ENCODE measurements around the gene CCDC85A.

CCDC85A gene

GRCh38 chr2:56185101-56185581 lies 1.4 kb downstream of the CCDC85A start:
- TF ChIP-seq ZFP3 (CRISPR knock-in tag; IDR thresholded peaks at IDR 0.05), result peak; percentile 97
- TF ChIP-seq, protein P1, sequence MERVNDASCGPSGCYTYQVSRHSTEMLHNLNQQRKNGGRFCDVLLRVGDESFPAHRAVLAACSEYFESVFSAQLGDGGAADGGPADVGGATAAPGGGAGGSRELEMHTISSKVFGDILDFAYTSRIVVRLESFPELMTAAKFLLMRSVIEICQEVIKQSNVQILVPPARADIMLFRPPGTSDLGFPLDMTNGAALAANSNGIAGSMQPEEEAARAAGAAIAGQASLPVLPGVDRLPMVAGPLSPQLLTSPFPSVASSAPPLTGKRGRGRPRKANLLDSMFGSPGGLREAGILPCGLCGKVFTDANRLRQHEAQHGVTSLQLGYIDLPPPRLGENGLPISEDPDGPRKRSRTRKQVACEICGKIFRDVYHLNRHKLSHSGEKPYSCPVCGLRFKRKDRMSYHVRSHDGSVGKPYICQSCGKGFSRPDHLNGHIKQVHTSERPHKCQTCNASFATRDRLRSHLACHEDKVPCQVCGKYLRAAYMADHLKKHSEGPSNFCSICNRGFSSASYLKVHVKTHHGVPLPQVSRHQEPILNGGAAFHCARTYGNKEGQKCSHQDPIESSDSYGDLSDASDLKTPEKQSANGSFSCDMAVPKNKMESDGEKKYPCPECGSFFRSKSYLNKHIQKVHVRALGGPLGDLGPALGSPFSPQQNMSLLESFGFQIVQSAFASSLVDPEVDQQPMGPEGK (CRISPR knock-in tag; IDR thresholded peaks at IDR 0.05; ENCODE audit: borderline replicate concordance), result no peak
- peak; percentile 42 for ATAC-seq

- peak; percentile 52 for ATAC-seq
- TF ChIP-seq ZFP3 (CRISPR knock-in tag; IDR thresholded peaks at IDR 0.05) (peak; percentile 47; the same call in 1 of the 2 replicates), POU6F1 (CRISPR knock-in tag; IDR thresholded peaks at IDR 0.05; ENCODE audit: borderline replicate concordance, low read depth) (no peak)
Measured at GRCh38 chr2:56185582-56186046, 1.8 kb downstream of the CCDC85A start.

DNA sequence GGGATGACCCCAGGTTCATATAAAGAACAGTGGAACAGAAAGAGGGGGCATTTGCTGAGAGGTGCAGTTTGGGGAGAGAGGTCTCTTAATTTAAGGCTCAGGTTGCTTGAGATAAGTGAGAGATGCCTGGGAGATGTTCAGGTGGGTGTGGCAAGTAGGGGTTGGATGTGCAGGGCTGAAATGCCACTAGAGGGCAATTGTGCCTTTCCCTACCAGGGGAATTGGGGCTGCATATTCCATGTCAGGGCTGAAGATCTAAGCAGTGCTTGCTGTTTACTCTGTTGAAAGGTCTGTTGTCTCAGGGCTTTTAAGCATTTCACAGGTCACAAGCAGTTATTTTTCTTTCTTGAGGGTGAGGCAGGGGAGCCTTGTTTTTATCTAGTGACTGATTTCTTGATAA lies 7.8 kb downstream of the CCDC85A start:
- ATAC-seq, result peak; percentile 82
- TF ChIP-seq ZNF565 (CRISPR knock-in tag; conservative IDR thresholded peaks at IDR 0.05; ENCODE audit: low read depth) (no peak), ARNTL (CRISPR knock-in tag; IDR thresholded peaks at IDR 0.05; ENCODE audit: borderline replicate concordance, low read depth) (no peak), RARB (CRISPR knock-in tag; IDR thresholded peaks at IDR 0.05) (no peak), TSHZ2 (CRISPR knock-in tag; IDR thresholded peaks at IDR 0.05) (no peak), ZFP3 (CRISPR knock-in tag; IDR thresholded peaks at IDR 0.05) (no peak), GLIS3 (CRISPR knock-in tag; IDR thresholded peaks at IDR 0.05) (no peak), CSDC2 (CRISPR knock-in tag; IDR thresholded peaks at IDR 0.05) (no peak)
- TF ChIP-seq, protein P1 (CRISPR knock-in tag; IDR thresholded peaks at IDR 0.05; ENCODE audit: borderline replicate concordance), result no peak

DNA sequence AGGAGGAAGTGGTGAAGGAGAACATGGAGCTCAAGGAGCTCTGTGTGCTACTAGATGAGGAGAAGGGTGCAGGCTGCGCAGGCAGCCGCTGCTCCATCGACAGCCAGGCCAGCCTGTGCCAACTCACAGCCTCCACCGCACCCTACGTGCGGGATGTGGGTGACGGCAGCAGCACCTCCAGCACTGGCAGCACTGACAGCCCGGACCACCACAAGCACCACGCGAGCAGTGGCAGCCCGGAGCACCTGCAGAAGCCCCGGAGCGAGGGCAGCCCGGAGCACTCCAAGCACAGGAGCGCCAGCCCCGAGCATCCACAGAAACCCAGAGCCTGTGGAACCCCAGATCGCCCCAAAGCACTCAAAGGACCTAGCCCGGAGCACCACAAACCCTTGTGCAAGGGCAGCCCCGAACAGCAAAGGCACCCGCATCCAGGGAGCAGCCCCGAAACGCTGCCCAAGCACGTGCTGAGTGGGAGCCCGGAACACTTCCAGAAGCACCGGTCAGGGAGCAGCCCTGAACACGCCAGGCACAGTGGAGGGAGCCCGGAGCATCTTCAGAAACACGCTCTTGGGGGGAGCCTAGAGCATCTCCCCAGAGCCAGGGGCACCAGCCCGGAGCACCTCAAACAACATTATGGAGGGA lies 9.0 kb downstream of the CCDC85A start:
- ATAC-seq, result no peak
- TF ChIP-seq RARB (CRISPR knock-in tag; IDR thresholded peaks at IDR 0.05), result no peak
- no peak for TF ChIP-seq ZC3H10 (CRISPR knock-in tag; IDR thresholded peaks at IDR 0.05)
- TF ChIP-seq ZFP30 (CRISPR knock-in tag; IDR thresholded peaks at IDR 0.05), result no peak
- TF ChIP-seq TSHZ2 (CRISPR knock-in tag; IDR thresholded peaks at IDR 0.05), result no peak
- TF ChIP-seq, protein P2, sequence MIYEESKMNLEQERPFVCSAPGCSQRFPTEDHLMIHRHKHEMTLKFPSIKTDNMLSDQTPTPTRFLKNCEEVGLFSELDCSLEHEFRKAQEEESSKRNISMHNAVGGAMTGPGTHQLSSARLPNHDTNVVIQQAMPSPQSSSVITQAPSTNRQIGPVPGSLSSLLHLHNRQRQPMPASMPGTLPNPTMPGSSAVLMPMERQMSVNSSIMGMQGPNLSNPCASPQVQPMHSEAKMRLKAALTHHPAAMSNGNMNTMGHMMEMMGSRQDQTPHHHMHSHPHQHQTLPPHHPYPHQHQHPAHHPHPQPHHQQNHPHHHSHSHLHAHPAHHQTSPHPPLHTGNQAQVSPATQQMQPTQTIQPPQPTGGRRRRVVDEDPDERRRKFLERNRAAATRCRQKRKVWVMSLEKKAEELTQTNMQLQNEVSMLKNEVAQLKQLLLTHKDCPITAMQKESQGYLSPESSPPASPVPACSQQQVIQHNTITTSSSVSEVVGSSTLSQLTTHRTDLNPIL (CRISPR knock-in tag; IDR thresholded peaks at IDR 0.05; ENCODE audit: low read depth), result no peak
- no peak for TF ChIP-seq POU6F1 (CRISPR knock-in tag; IDR thresholded peaks at IDR 0.05; ENCODE audit: borderline replicate concordance, low read depth)
- no peak for TF ChIP-seq GLIS3 (CRISPR knock-in tag; IDR thresholded peaks at IDR 0.05)
- TF ChIP-seq ZNF565 (CRISPR knock-in tag; conservative IDR thresholded peaks at IDR 0.05; ENCODE audit: low read depth), result no peak
- TF ChIP-seq ZNF70 (CRISPR knock-in tag; IDR thresholded peaks at IDR 0.05), result no peak
- TF ChIP-seq PPARA (CRISPR knock-in tag; IDR thresholded peaks at IDR 0.05; ENCODE audit: borderline replicate concordance), result no peak

All from SK-N-SH treated with all-trans-retinoic acid at 6 μM for 48 hours (cell line).